HG02943 (cell line): Measurements from ENCODE around the gene PTPRG.

Experiments
- ATAC-seq: cut with Tn5 transposase; IDR thresholded peaks from one replicate; pipeline ENCODE4 v1.9.1; 2021; ENCODE audit warnings: mild to moderate bottlenecking, low read depth, moderate library complexity; ENCODE audit not compliant: unreplicated experiment

The PTPRG gene

DNA sequence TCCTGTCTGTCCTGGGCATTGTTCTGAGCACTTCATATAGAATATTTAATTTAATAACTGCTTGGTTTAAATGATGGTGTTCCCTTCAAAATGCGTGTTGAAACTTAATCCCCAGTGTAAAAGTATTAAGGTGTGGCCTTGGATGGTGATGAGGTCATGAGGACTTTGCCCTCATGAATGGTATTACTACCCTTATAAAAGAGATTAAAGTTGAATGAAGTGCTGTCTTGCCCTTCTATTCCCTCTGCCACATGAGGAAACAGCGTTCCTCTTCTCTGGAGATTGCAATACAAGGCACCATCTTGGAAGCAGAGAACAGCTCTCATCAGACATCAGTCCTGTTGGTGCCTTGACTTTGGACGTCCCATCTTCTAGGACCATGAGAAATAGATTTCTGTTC lies 374.4 kb downstream of the PTPRG start:
- no peak for ATAC-seq

DNA sequence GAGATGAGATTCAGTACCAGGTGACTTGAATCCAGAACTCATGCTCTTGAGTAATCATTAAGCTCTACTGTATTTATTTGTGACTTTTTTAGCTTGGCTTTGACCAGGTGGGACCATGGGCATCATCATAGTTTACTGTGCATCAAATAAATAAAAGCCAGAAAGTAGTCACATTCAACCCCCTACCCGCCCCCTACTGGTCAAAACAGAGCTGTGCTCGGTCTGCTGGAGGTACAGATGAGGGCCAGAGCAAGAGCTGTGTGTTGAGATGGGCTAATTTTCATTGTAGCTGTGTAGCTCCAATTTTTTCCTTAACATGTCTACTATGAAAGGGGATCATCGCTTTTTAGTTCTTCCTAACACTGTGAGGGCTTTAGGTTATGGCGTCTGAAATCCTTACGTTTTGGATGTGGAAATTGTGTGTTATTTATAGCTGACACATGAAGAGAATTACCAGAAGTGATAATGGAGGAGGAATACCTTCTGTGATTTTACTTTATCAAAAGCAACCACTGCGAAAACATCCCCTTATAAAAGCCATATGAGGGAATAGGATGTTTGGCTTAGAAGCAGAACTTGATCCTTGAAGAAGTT lies 375.1 kb downstream of the PTPRG start:
- ATAC-seq = no peak

DNA sequence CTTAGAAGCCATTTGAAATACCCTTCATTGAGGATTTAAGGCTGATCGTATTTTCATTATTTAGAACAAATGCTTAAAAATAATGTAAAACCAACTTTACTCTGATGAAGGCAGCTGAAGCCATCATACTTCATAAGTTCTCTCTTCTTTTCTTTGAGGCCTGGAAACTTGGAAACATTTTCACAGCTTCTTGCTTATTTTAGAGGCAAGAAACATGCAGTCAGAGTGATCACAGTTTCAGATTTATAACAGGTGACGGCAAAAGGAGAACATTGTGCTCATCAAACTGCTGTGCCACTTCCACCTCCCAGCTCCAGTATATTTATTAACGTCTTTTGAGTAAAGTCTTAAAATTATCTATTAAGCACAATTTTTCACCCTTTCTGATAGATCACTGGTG lies 376.1 kb downstream of the PTPRG start:
- ATAC-seq = no peak

DNA sequence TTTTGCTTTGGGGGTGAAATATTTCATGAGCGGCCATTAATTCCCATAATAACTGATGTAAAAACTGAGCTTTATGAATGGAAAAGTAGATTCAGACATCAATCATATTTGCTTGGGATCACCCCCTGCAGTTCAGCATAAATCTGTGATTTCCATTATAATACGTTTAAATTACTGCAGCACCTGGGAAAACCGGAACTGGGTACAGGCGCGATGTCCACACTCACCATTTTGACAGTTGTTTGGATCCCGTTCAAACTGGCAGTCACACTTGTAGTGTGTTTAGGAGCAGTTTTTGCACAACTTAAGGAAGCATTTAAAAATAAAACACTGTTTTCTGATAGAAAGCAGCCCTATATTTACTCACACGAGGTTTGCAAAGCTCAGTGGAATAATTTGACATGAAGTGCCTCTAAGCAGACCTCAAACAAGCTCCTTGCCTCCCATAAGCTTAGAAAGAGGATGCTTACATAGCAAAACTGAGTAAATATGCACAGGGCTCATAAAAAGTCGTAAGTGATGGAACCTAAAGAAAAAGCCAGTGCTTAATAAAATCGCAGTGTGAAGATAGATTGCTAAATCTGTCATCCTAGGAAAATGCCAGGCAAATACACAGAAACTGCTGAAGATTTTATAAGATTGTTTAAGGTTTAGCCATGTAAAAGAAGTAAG lies 377.6 kb downstream of the PTPRG start:
- ATAC-seq = no peak

DNA sequence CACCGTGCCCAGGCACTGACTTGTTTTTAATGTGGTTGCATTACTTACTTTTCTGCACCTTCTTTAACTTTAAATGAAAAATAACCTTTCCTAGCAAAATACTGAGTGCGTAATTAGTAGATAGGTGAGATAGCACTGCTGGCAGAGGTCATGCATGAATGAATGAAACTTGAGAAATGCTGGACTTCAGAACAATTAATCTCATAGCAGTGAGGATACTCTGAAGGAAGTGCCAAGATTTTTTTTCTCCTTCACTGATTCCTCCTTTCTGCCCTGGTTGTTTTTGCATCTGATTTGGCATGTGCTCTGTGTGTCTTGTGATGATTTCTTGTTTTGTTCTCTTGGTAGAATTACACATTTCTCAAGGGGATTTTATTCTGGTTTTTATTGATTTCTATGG lies 378.9 kb downstream of the PTPRG start:
- ATAC-seq = no peak

DNA sequence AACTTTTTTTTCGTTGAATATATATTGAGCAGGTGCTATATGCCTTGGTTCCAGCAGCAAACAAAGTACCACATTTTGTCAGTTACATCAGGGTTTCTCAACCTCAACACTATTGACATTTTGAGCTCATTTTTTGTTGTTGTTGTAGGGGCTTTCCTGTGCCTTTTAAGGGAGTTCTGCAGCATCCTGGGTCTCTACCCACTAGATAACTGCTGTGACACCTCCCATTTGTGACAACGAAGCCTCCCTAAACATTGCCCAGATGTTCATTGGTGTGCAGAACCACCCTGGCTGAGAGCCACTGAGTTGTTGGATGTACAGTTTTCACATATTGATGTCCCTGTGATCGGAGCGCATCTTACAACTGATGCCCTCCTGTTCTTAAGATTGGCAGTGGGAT lies 382.6 kb downstream of the PTPRG start:
- ATAC-seq = no peak

DNA sequence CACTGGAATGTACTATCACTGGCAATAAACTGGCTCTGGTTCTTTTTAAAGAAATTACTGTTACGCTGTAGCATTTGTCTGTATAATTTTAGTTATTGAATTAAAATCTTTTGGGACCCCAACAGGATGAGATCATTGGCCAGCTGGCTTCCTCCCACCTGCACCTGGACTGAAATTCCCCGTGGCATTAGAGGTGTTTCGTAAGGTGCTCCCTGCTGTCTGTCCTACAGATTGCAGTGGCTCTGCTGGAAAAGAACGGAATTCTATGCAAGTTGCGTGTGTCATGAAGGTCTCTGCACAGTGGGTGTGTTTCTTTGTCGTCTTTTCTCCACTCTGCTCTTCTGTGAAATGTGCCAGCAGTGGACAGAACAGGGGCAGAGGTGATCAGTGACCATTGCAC lies 383.4 kb downstream of the PTPRG start:
- no peak for ATAC-seq

DNA sequence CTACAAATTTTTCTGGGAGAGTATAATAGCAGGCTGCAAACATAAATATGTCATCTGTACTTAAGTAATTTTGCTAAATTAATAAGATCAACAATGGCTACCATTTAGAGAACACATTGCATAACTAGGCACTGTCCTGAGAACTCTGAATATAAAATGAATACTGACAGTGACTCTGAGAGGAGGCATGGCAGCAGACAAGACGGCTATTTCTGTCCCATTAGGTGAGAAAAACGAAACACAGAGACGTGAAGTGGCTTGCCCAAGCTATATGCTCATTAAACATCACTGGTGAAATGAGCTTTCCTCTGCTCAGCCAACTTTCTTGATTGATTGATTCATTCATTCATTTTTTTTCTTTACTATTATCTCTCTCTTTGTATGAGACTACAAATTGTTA lies 384.3 kb downstream of the PTPRG start:
- ATAC-seq = no peak

DNA sequence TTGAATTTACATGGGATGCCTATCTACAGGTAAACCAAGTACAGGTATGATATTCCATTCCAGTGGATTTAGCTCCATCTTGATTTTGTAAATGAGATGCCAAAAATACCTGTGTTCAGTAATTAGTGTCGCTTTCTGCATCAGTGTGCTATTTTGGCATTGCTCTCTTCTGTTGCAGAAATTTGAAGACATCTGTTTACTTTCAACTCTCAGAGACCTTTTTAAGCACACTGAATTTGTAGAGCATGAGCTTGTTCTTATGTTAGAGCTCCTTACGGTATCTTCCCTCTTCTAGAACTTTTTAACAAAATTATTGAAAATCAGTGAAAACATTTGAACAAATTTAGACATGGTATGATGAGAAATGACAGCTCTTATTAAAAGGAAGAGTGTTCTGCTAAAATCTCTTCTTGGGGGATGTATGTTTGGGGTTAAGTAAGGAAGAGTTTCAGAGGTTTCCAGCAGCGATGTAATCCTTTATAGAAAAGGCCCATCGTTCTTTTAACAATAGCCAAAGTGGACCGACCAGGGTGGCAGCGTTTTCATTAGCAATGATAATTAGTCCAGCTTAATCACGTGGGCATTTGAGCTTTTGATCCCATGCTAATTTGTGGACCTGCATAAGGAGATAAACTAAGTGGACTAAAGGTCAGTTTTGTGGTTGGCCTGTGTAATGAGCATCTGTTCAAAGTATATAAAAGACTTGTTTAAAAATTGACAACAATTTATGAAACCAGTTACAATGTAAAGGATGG lies 385.4 kb downstream of the PTPRG start:
- ATAC-seq = no peak

DNA sequence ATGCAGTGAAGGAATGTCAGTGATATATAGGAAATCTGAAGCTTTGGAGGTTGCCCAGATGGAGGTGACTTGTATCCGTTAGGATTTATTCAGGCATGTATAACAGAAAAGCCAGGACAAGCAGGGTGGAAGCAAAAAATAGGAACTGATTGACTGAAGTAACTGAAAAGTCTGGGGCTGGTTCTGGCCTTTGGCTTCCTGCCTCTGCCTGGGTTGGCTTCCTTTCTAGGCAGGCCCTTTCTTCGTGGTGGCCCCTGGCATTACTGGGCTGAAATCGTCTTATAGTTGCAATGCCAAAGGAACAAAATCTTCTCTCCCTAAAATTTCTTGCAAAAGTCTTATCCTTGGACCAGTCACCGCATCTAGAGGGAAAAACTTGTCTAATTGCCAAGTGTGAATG lies 386.1 kb downstream of the PTPRG start:
- no peak for ATAC-seq

DNA sequence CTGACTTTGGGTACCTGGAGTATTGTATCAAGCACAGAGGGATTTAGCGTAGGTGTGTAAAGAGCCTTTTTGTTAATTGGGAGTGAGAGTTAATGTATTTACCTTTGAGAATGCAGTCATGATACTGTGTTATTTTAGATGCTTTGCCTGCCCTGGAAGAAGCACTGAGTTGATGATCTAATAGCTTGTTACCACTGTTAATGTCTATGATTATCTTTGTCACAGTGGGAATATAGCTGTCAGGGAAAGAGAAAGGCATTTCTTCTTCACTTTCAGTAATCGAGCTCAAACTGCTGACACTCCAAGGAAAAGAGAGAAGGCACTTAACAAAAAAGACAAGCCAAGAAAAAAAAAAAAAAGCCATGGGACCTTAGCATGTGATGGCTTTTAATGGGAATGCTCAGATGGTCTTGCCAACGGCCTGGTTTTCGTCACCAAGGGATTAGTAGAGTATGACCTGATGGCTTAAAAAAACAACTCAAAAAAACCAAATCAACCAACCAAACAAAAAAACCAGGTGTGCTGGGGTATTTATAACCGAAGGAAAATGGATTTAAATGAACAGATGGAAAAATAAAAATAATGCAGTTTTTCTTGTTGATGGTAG lies 387.4 kb downstream of the PTPRG start:
- ATAC-seq = no peak

DNA sequence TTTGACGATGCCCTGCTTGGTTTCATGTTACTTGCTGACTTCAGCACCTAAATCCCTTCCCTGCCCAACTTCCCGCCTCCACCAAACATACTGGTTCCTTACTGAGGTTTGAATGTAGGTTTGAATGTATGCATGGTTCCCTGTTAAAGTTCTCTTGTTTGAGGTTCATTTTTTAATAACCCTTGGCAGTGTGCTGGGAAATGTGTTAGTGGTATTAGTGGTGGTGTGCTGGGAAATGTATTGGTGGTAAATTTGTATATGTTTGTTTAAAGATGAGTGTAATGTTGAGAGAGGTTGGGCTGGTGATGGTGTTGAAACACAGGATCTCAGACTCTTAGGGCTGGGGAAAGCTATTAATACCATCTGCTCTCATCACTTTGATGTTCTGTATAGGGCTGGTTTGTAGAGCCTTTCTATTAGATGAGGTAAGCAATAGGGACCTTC lies 392.7 kb downstream of the PTPRG start:
- no peak for ATAC-seq

DNA sequence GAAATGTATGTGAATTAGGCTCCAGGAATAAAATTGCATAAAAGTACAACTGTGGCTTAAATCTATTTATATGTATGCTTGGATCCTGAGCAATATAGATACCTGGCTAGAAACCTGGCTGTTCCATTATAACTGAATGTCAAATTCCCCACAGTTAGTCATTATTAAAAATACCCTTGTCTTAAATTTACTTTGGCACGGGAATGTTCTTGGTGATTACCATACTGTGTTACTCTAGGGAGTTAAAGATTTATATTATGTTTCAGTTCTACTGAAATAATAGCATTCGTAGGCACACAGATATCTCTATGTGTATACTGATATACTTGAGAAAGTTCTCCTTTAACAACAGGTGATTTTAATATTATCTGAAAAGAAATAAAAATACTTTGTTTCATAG lies 394.1 kb downstream of the PTPRG start:
- ATAC-seq = no peak

DNA sequence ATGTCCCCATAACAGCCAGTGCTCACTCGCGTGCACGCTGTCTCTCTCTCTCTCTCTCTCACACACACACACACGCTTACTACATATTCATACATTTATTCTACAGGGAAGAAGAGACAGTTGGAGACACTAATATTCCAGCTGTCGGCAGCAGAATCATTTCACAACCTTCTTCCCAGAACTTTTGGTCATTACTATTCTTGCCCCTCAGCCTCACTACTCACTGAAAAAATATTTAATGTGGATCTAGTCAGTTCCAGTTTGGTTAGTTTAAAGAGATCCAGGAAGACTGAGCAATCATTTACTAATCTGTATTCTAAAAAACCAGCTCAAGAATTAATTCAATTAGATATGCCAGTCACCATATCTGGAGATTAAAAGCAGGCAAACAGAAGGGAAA lies 394.9 kb downstream of the PTPRG start:
- ATAC-seq = no peak

DNA sequence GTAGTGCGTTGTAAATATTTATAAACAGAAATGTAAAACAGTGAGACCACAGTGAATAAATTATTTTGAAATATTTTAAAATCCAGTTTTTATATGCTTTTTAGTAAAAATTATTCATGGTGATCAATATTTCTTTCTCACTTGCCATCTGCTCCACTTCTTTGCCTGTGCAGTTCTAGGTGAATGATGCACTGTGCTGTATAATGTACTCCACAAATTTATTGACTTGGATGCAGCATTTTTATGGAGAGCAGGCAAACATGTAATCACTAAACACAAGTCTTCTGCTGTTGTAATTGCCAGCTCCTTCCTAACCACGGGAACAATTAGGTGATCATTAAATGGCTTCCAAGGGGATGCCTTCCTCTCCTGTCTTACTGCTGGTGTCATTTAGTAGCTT lies 395.9 kb downstream of the PTPRG start:
- no peak for ATAC-seq

DNA sequence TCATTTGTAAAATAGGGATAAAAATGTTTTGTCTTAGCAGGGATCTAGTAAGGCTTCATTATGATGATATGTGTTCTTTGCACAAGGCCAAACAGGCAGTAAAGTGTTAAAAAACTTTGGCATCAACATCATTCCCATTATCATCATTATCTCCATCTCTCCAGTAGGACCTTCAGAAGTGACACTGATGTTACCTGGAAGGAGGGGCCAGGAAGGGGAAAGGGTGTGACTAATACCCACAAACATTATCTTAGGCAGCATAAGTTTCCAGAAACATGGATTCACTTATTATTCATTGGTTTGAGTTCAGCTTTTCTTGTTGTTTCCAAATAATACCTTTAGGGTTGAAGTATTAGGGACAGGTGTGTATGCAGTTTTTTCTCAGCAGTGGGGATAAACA lies 399.6 kb downstream of the PTPRG start:
- no peak for ATAC-seq

DNA sequence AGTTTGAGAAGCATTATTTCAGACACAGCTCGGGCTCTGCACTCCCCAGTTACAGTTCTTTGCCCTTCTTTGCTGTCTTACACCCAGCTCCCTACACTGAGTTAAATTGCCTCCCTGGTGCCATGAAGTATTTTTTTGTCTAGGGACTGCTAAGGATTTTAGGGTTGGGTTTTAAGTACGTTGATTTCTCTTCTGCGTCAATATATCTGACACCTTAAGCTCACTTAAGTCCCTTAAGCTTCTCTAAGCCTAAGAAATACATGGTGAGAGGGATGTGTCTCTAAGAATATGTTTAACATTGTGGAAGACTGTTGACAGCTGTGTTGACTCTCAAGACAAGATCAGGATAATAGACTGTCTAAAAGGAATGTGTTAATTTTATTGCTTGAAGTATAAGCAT lies 400.5 kb downstream of the PTPRG start:
- no peak for ATAC-seq

DNA sequence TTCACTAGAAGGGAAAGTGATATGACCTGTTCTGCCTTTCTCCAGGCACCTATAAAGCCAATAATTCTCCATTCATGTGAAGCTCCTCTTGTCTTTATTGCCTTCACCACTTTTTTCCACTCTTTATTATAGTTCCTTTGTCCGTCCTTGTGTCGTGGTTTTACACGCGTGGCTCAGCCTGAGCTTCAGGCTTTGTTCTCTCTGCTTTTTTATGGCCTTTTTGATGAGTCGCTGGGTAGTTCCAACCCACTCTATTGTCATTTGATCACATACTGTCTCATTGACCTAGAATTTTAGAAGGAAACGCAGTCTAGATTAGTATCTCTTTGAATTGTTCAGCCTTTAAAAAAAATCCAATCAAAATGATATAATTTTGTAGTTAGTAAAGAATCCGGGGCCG lies 403.2 kb downstream of the PTPRG start:
- no peak for ATAC-seq

DNA sequence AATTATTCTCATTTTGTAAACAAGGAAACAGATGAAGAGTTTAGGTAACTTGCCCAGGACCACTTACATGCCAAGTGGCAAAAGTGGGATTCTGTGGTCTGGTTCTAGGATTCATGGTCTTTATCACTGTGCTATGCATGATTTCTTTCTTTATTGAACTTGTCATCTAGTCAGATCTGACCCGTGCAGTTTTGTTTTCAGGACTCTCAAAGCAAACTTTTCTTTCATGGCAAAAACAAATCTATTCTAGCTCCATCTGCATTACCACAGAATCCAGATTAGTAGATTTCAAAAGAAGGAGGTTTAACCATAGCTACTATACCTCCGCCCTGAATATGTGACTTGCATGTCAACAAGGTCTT lies 404.4 kb downstream of the PTPRG start:
- no peak for ATAC-seq

DNA sequence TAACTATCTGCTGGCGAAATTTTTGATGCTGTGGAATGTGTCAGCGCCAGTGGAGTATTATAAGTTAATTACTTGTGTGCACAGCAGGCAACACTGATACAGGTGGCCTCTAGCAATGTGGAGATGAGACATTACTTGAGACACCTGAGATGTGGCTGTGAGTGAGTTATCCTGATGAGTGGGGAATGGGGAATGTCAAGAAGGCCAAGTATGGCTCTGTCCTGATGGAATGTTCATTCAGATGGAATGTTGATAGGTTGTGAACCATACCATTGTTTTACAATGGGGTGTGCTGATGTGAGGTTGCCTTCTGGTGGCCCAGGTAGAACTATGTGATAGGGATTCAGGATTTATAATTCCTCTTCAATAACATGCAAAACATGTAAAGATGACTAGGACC lies 404.8 kb downstream of the PTPRG start:
- ATAC-seq = no peak

DNA sequence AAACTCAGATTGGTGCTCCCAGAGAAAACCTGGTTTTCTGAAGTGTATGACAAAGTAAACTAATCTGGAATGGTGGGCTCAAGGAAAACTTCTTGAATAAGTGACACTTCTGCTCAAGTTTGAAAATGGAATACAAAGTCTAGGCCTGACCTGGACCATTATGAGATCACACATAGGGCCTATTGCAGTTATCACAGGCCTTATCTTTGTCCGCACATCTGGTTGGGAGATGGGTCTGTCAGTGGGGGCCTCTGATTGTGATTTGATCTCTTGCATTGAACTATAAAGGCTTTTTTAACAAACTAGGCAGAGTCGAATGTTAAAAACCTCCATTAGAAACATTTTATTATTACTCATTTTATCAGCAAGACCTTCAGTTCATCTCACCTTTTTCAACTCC lies 405.6 kb downstream of the PTPRG start:
- no peak for ATAC-seq

DNA sequence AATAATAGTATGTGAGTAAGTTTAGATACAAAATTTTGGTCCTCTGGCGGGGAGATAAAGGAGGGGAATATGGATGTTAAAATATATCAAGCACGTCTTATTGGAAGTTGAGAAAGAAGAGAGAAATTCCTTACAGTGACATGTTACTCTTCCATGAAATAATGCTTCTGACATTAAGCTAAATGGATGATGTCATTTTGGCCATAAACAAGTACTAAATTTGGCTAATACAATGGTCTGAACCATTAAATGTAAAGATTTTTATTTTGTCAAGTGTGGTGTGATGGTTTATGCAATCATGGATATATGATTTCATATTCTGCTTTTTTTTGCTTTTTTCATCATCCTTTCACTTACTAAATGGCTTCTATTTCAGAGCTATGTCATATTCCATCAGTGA lies 406.6 kb downstream of the PTPRG start:
- no peak for ATAC-seq
